Measurements from ENCODE around the gene GRK2.

Gene GRK2

DNA sequence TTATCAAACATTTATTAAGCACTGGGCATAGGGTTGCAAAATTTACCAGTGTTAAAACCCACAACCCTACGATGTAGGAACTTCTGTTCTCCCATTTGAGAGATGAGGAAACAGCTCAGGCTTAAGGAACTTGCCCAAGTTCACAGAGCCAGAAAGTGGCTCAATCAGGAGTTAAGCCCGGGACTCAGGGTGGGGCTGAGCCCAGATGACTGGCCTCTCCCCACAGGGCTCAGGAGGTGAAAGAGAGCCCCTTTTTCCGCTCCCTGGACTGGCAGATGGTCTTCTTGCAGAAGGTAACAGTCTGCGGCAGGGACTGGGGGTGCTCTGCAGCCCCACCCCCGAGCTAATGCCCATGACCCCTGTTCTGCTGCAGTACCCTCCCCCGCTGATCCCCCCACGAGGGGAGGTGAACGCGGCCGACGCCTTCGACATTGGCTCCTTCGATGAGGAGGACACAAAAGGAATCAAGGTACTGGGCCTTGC, 17.2 kb downstream of the GRK2 start:
- no peak for DNase-seq (ENCODE audit: low spot score)

GRCh38 chr11:67284811-67285540, 18.7 kb downstream of the GRK2 start:
- no peak for DNase-seq (ENCODE audit: low spot score)

- DNase-seq (ENCODE audit: low spot score), result no peak
These were observed 19.5 kb downstream of the GRK2 start for GRCh38 chr11:67285541-67286498.

DNA sequence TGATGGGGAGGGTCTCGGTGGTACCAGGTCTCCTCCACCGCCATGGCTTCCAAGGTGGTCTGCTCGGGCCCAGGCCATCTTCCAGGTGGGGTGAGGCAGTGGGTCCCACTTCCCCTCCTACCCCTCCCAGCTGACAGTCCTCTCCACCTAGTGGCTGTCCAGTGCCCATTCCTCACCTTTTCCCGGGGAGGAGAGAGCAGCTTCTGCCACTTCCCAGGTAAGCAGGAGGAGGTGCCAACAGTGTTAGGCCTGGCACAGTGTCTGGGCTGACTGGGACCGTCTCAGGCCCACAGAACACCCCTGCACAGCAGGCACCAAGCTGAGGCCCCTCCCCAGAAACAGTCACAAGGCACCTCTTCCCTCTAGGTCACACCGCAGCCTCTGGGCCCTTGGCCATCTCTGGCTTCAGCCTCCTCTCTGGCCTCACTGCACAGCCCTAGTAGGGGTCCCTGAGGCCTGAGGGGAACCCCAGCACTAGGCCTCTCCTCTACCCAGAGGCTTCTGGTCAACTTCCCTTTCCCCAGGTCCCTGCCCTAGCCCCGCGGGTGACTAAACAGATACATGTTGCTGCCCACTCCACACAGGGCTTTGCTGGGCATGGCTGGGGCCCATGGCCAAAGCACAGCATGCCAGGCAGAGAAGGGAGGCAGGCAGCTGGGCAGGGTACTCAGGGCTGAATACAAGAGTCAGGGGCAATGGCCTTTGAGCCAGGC, 20.5 kb downstream of the GRK2 start:
- no peak for DNase-seq (ENCODE audit: low spot score)

DNA sequence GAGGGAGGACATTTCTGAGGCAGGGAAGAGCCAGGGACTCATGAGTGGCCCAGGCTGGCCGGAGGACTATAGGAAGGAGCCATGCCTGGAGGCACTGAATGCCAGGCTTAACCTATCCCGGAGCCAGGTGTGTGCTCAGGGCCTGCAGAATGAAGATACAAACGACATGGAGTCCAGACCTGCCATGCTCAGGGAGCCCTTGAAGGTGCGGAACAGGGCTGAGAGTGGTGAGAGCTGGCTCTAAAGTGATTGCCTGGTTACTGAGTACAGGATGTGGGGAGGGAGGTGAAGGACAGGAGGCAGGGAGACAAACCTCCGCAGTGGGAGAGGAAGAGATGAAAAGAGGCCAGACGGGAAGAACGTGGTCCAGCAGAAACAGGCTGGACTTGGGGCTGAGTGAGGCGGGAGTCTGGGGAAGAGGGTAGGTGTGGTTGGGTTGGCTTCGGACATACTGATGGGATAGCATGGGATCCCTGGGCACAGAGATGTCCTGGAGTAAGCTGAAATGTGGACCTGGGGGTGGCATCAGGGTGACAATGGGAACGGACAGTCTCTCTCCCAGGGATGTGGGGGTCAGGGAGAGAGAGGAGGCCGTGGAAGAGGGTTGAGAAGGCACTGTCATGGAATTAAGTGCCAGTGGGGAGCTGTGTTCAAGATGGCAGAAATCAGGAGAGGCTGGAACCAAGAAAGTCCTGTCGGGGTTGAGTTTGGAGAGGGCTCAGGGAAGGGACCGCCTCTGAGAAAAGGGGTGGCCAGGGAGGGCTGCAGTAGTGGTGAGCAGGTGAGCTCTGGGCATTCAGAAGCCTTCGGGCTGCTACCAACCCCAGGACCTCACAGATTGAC, 21.3 kb downstream of the GRK2 start:
- no peak for DNase-seq (ENCODE audit: low spot score)

GRCh38 chr11:67288198-67288451, 21.9 kb downstream of the GRK2 start:
- no peak for DNase-seq (ENCODE audit: low spot score)

DNA sequence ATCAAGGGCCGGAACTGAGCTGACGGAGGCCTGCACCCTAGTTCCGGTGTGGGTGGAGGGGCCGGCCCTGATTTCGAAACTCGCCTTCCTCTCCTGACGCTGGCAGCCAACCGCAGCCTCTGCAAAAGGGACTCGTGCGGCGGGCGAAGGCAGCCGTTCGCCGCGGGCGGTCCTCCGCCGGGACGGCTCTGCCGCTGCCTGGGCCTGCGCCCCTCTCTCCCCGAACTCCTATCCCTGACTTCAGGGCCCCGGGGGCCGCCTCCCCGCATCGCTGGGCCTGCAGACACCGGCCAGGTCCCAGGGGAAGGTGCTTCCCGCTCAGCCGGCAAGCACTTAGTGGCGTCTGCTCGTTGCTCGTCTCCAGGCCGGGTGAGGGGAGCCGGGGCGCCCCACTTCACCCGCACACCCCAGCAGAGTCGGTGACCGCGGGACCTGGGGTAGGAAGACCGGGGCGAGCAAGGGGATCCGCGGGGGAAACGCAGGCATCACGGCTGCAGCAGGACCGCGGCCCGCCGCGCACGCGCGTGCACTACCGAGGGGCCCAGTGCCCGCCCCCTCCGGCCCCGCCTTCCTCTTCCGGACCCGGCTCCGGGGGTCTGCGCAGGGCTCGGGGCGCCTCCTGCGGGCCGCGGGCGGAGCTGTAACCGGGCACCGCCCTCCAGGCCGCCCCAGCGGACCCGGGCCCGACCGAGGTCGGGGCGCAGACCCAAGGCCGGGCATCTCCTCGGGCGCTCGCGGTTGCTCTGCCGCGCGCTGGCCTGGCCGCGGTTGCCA, 22.4 kb downstream of the GRK2 start:
- DNase-seq (ENCODE audit: low spot score), result peak; percentile 91

GRCh38 chr11:67289226-67289650, 23.0 kb downstream of the GRK2 start, which contains the start of gene ANKRD13D:
TSS of gene ANKRD13D (plus strand) at chr11:67289303. CDS start at chr11:67289461, 158 bp downstream.
- DNase-seq (ENCODE audit: low spot score), result peak; percentile 94

DNA sequence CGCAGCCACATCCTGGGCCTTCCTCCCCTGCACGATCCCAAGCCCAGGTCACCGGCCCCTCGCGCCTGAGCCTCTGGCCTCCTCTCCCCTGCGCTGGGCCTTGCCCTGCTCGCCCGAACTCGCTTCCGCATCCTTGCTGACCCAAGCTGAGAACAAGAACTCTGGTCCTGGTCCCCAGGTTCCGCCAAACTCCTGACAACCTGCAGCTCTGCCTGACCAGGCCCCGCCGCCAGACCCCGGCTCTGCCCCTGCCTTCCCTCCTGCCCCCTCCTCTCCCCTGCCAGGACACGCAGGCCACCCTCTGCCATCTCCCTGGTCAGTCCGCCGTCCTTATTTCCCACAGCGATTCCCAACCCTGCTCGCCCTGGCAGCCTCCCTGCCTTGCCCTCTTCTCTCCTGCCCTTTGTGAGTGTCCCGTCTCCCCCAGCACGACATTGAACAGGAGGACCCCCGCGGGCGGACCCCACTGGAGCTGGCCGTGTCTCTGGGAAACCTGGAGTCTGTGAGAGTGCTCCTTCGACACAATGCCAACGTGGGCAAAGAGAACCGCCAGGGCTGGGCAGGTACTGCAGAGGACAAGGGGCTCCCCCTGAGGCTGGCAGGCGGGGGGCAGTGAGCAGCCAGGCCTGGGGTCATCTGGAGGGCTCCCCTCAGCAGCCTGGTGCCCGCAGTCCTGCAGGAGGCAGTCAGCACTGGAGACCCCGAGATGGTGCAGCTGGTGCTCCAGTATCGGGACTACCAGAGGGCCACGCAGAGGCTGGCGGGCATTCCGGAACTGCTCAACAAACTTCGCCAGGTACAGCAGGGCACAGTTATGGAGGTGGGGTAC, 23.6 kb downstream of the GRK2 start:
- no peak for DNase-seq (ENCODE audit: low spot score)

DNA sequence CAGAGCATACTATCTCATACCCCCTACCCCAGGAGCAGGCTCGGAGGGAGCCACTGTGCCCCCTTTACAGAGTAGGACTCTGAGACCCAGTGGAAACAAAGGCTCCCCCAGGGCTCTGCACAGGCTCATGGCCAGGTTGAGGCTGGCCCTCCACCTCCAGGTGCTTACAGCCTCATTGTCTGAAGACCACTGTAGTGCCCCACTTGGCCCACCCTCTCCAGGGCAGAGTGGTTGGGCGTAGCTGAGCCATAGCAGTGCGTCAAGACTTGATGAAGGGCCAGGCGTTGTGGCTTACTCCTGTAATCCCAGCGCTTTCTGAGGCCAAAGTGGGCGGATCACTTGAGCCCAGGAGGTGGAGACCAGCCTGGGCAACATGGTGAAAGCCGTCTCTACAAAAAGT, 24.5 kb downstream of the GRK2 start:
- no peak for DNase-seq (ENCODE audit: low spot score)

DNA sequence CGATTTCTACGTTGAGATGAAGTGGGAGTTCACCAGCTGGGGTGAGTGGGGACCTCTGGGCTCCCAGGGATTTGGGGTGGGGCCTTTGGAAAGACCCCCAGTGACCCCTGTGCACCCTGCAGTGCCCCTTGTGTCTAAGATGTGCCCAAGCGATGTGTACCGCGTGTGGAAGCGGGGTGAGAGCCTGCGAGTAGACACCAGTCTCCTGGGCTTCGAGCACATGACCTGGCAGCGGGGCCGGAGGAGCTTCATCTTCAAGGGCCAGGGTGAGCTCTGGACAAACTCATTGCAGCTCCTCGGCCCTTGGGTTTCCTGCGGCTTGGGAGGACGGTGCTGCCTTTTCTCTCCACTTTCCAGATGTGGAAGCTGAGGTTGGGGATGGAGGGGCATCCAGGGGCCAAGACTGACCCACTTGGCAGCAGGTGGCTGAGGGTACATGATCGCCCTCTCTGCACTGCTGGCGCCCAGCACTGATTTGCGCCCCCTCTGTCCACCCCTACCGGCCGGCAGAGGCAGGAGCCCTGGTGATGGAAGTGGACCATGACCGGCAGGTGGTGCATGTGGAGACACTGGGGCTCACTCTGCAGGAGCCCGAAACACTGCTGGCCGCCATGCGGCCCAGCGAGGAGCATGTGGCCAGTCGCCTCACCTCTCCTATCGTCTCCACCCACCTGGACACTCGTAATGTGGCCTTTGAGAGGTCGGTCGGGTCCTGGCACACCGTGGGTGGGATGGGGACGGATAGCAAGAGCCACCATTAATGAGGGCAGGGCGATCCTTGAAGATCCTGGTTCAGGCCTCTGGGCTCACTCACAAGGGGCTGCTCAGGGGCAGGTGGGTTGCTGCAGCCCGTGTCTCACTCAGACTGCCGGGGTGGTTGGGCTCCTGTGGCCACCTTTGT, 25.5 kb downstream of the GRK2 start:
- no peak for DNase-seq (ENCODE audit: low spot score)

DNA sequence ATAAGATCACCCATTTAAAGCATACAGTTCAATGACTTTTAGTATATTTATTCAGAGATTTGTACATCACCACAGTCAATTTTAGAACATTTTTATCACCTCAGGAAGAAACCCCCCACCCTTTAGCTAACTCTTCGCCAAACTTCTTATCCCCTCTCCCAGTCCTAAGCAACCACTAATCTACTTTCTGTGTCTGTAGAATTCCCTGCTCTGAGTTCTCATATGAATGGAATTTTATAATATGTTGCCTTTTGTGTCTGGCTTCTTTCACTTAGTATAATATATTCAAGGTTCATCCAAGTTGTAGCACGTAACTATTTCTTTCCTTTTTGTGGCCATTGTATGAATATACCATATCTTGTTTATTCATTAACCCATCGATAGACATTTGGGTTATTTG, 26.4 kb downstream of the GRK2 start:
- DNase-seq (ENCODE audit: low spot score), result no peak

DNA sequence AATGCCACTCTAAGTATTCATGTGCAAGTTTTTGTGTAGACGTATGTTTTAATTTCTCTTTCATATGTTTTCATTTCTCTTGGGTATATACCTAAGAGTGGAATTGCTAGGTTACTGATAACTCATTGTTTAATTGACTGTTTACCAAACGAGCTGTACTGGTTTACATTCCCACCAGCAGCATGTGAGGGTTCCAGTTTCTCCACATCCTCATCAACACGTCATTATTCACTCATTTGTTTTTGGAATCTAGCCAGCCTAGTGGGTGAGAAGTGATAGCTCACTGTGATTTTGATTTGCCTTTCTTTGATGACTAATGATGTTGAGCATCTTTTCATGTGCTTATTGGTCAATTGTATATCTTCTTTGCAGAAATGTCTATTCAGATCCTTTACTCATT, 26.8 kb downstream of the GRK2 start:
- DNase-seq (ENCODE audit: low spot score), result no peak

DNA sequence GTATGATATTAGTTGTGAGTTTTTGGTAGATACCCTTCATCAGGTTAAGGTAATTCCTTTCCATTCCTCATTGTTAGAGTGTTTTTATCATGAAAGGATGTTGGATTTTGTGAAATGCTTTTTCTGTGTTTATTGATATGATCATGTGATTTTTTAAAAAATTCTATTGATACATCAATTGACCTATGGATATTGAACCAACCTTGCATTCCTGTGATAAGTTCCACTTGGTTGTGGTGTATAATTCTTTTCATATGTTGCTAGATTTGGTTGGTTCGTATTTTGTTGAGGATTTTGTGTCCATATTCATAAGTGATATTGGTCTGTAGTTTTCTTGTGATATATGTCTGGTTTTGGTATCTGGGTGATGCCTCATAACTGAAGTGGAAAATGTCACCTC, 29.6 kb downstream of the GRK2 start:
- no peak for DNase-seq (ENCODE audit: low spot score)

GRCh38 chr11:67298786-67299185, 32.5 kb downstream of the GRK2 start:
- DNase-seq (ENCODE audit: low spot score), result no peak

DNA sequence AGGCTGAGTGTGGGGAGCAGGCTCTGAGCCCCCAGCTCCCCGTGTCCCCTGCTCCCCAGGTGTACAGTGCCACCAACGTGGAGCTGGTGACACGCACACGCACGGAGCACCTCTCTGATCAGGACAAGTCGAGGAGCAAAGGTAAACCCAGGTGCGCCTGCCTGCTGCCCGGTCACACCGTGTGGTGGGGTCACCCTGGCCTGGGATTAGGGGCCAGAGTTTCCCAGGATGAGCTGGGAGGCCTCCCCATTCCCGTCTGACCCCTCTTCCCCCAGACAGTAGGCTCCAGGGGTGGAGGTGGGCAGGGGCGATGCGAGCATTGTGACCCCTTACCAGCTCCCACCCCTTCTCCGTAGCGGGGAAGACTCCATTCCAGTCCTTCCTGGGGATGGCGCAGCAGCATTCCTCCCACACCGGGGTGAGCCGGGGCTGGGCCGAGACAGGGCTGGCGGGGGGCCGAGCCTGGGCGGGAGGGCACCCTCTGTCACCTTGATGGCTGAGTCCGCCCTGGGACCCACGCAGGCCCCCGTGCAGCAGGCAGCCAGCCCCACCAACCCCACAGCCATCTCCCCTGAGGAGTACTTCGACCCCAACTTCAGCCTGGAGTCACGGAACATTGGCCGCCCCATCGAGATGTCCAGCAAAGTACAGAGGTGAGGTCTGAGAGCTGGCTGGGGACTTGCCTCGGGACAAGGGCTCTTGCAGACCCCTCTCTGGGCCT, 33.4 kb downstream of the GRK2 start:
- DNase-seq (ENCODE audit: low spot score), result no peak

GRCh38 chr11:67300256-67300755, 34.0 kb downstream of the GRK2 start:
- DNase-seq (ENCODE audit: low spot score), result no peak

GRCh38 chr11:67300756-67301312, 34.6 kb downstream of the GRK2 start:
- DNase-seq (ENCODE audit: low spot score), result no peak
